ENCODE measurements around the gene CAPZB. TPM values are rescaled to one million over a fixed set of nuclear protein-coding genes. Genes with fewer than 3 reads are reported as not detected.
A peak's percentile ranks its signal among the peaks of the same experiment; 100 is the strongest.

The CAPZB gene
- total and polyA plus RNA-seq, 7 donors, result 179 to 284 (median 224) TPM

DNA sequence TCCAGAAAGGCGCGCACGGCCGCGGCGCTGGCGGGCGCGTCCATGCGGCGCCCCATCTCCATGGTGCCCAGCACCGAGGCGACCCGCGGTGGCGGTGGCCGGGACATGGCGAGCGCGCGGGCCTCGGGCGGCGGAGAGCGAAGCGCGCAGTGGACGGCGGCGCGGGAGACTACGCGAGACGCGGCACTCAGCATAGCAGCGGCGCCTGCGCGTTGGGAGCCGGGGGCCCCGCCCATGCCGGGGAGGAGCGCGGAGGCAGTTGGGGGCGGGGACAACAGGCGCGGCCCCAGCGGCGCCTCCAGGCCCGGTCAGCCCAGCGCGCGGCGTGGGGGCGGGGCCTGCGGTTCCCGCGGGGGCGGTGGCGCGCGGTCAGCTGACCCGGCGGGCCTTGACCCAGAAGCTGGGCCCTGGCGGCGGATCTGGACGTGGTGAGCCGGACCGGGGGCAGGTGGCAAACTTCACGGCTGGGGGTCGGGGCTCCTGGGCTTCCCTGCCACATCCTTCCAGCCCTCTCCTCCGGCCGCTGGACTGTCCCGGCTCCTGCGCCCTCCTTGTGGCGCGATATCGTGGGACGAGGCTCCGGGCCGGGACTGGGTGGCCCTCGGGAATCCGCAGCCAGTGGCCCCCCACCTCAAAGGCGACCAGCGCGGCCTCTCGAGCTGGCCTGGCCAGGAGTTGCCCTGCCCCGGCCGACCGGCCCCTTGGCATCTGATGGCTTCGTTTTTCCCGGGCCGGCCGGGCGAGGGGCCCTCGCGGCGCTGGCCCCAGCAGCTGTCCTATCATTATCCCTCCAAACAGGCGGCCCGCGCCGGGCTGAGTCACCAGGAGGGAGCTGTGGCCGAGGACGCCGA lies 173.2 kb downstream of the CAPZB start, which contains the start of the genes AKR7A2 and SLC66A1:
AKR7A2 (minus strand) TSS at position 214 of the 851 bp plus-strand sequence; CDS start at position 194, 20 bp downstream.
SLC66A1 (plus strand) TSS at position 396 of the 851 bp plus-strand sequence. CDS start 5,352 bp downstream, outside the sequence.
- intact Hi-C loops (cut with DNase I), result loop anchor here in 1 of 2 donors (5.0 kb wide), 1 partner anchor 60 kb away; the partner anchor contains the start of genes EMC1 and MRTO4

DNA sequence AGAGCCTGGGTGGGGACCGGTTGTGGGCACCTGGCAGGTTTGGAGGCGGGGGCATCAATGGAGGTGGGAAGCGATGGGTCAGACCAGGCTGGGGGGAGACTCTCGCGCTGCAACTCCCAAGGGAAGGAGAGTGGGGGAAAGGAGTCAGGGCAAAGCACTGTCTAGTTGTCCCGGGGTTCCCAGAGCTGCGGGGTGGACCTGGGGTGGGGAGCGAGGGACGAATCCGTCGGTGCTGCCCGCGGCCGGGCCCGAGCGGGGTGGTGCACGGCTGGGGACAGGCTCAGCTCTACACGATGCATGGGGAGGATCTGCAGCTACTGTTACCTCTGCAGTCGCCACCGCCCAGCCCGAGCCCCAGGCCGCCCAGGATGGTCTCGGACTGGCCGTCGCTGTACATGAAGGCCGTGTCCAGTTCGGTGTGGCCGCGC lies 173.8 kb downstream of the CAPZB start:
- Histone ChIP-seq H3K27me3 (ENCODE audit: insufficient read depth in 3 of 3, low read length in 2 of 3) (no peaks in the 10 kb centered on the region), H3K36me3 (ENCODE audit: insufficient read depth in 1 of 2, low read depth in 1 of 2) (peaks cover 0 to 26% of the 10 kb centered on the region in 2 donors), H3K9me3 (no peaks in the 10 kb centered on the region), H3K27ac (peak overlapping the region; percentile 99), H3K4me1 (peaks cover 28% of the 10 kb centered on the region), H3K4me3 (peak overlapping the region; percentile 97)
- TF ChIP-seq, protein P1, sequence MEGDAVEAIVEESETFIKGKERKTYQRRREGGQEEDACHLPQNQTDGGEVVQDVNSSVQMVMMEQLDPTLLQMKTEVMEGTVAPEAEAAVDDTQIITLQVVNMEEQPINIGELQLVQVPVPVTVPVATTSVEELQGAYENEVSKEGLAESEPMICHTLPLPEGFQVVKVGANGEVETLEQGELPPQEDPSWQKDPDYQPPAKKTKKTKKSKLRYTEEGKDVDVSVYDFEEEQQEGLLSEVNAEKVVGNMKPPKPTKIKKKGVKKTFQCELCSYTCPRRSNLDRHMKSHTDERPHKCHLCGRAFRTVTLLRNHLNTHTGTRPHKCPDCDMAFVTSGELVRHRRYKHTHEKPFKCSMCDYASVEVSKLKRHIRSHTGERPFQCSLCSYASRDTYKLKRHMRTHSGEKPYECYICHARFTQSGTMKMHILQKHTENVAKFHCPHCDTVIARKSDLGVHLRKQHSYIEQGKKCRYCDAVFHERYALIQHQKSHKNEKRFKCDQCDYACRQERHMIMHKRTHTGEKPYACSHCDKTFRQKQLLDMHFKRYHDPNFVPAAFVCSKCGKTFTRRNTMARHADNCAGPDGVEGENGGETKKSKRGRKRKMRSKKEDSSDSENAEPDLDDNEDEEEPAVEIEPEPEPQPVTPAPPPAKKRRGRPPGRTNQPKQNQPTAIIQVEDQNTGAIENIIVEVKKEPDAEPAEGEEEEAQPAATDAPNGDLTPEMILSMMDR (IDR thresholded peaks at IDR 0.05), result no peak
- no peak for ATAC-seq
- WGBS, 3 donors, result 1% methylated on average over 21 to 29 of the region's 29 CpGs
- intact Hi-C loops (cut with DNase I), result loop anchor here in 1 of 2 donors (5.0 kb wide), 1 partner anchor 59 kb away; the partner anchor contains the start of genes EMC1 and MRTO4
- DNase-seq, result peak in 1 of 2 donors; percentile 66

More for the DNA sequence above, 173.2 kb downstream of the CAPZB start, which contains the start of the genes AKR7A2 and SLC66A1:
- peak within 1 kb of the TSS; percentile 99 for H3K27ac ChIP-seq
- H3K36me3 ChIP-seq (ENCODE audit: insufficient read depth in 1 of 2, low read depth in 1 of 2), result peaks cover 0 to 20% of the 10 kb centered on the region in 2 donors
- no peaks in the 10 kb centered on the region for H3K9me3 ChIP-seq
- H3K4me1 ChIP-seq, result peaks cover 28% of the 10 kb centered on the region
- peak; percentile 95 to 97 for DNase-seq
- ATAC-seq, result peak; percentile 96 to 97 (median 96)
- TF ChIP-seq, protein P1 (IDR thresholded peaks at IDR 0.05), result peak; percentile 7
- peak within 1 kb of the TSS; percentile 97 for H3K4me3 ChIP-seq
- H3K27me3 ChIP-seq (ENCODE audit: insufficient read depth in 3 of 3, low read length in 2 of 3), result no peaks in the 10 kb centered on the region
- 0 to 1% (median 0%) methylated on average over 74 to 105 of the region's 105 CpGs for WGBS, 3 donors

DNA sequence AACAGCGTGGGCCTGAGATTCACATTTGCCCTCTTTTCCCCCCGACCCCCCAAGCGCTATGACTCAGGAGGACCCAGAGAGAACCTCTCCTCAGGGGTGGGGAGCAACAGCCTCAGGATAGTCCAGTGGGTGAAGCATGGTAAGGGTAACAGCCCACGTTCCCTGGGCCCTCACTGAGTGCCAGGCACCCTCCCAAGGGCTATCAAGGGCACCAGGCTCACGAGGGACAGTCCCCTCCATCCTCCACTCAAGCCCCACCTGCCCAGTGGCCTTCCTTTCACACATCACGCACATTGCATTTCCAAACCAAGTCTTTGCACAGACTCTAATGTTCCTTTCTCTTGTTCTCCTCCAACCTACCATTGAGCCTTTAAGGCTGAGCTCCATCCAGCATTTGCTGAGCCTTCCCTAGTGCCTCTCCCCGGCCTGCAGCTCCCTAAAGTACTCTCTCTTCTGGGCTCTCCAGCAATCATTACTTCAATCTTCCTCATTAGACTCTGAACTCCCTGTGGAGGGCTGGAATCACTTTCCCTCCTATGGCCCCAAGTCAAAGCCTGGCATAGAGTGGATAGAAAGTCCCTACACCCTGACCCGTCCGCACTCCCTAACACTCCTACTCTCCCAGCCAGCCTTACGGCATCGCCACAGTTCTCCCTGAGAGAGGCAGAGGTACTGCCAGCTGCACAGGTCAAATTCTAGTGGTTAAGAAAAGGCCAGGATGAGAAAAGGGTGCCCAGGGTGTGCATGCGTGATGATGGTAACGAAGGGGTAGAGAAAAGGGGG lies 174.4 kb downstream of the CAPZB start:
- 41 to 46% (median 43%) methylated on average over 13 of the region's 13 CpGs for WGBS, 3 donors
- TF ChIP-seq, protein P1 (IDR thresholded peaks at IDR 0.05), result no peak
- peak overlapping the region; percentile 97 for H3K4me3 ChIP-seq
- intact Hi-C loops (cut with DNase I), result loop anchor here in 1 of 2 donors (5.0 kb wide), 1 partner anchor 59 kb away; the partner anchor contains the start of genes EMC1 and MRTO4
- no peak for DNase-seq
- peaks cover 0 to 32% of the 10 kb centered on the region in 2 donors for H3K36me3 ChIP-seq (ENCODE audit: insufficient read depth in 1 of 2, low read depth in 1 of 2)
- no peak overlapping the region for H3K27ac ChIP-seq
- ATAC-seq, result no peak
- H3K4me1 ChIP-seq, result peaks cover 28% of the 10 kb centered on the region
- H3K9me3 ChIP-seq, result no peaks in the 10 kb centered on the region
- no peaks in the 10 kb centered on the region for H3K27me3 ChIP-seq (ENCODE audit: insufficient read depth in 3 of 3, low read length in 2 of 3)

DNA sequence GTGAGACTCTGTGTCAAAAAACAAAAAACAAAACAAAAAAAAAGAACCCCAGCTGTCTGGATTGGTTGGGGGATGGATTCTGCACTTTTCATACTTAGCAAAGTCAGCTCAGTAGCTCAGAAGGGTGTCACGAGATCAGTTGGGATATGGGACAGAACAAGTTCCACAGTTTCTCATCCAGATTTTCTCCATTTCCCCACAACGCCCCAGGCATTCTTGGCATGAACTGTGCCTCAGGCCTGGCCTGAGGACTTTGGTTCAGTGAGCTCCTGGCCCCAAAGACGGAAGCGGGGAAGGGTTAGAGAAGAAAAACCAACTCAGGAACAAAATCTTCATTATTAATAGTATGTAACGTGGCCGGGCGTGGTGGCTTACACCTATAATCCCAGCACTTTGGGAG lies 175.3 kb downstream of the CAPZB start:
- ATAC-seq (no peak), DNase-seq (no peak)
- WGBS, 3 donors, result 86 to 92% (median 90%) methylated on average over 7 of the region's 7 CpGs
- intact Hi-C loops (cut with DNase I), result loop anchor here in 1 of 2 donors (5.0 kb wide), 1 partner anchor 58 kb away; the partner anchor contains the start of genes EMC1 and MRTO4
- peaks cover 5 to 41% of the 10 kb centered on the region in 2 donors for H3K36me3 ChIP-seq (ENCODE audit: insufficient read depth in 1 of 2, low read depth in 1 of 2)
- peaks cover 20% of the 10 kb centered on the region for H3K4me1 ChIP-seq
- no peaks in the 10 kb centered on the region for H3K27me3 ChIP-seq (ENCODE audit: insufficient read depth in 3 of 3, low read length in 2 of 3)
- TF ChIP-seq, protein P1 (IDR thresholded peaks at IDR 0.05), result no peak
- H3K4me3 ChIP-seq, result no peak overlapping the region
- no peaks in the 10 kb centered on the region for H3K9me3 ChIP-seq
- H3K27ac ChIP-seq, result no peak overlapping the region
